HepG2 (cell line): ENCODE measurements around the gene PRSS2. TPM values are rescaled to one million over a fixed set of nuclear protein-coding genes. Genes with fewer than 3 reads are reported as not detected.

ENCODE experiments used
- ATAC-seq: fragments of 200-7000 bp; cut with Tn5 transposase; 3 replicates; pipeline ENCODE4 v1.9.1; 2020; ENCODE audit warnings: mild to moderate bottlenecking, moderate library complexity
- BruUV-seq: library from RNA; stranded (reverse); fragments of 400-500 nt; replicated peaks from 2 replicates; lab custom pipeline; 2021; lab: Mats Ljungman, UMichigan
- CTCF ChIA-PET: fragments of 300-600 bp; formaldehyde crosslinking; extraction: SDS; loops from one replicate; lab custom pipeline; 2021; ENCODE audit warnings: low total read pairs, inconsistent platforms, low intra/inter-chr PET ratio; lab: Yijun Ruan, JAX
- POLR2A ChIA-PET: fragments of 350-600 bp; sonication (Branson Sonifier 250); formaldehyde crosslinking; loops from one replicate; lab custom pipeline; 2020; ENCODE audit warnings: antibody characterized with exemption, inconsistent platforms; lab: Yijun Ruan, JAX
- DNase-seq: peaks from one replicate; pipeline ENCODE4 v3.0.0-alpha.2; 2015; ENCODE audit warnings: low spot score
- FAIRE-seq: peaks from 3 replicates; lab custom pipeline; 2011; peaks lifted over from hg19 to GRCh38; lab: Jason Lieb, UNC
- H2AFZ ChIP-seq: one replicate; pipeline ENCODE4 v1.6.1; 2011; ENCODE audit warnings: low read length, inconsistent platforms
- H3K27ac ChIP-seq: fragments of 300-600 bp; 3 replicates; pipeline ENCODE4 v1.8.0; 2011; ENCODE audit warnings: mixed run types, mild to moderate bottlenecking, mixed read lengths, low read length, inconsistent platforms; ENCODE audit not compliant: insufficient read depth; ENCODE audit errors: extremely low read length
- H3K27me3 ChIP-seq, 2 experiments: fragments of 200-600 bp in 1 of 2; 2 replicates in 1 of 2; 3 replicates in 1 of 2; pipeline versions ENCODE4 v1.6.0 to v1.8.0; 2011; ENCODE audit warnings: low read length in 2 of 2, mild to moderate bottlenecking in 2 of 2, moderate library complexity in 2 of 2, inconsistent platforms in 1 of 2; ENCODE audit not compliant: insufficient read depth in 2 of 2, control insufficient read depth in 1 of 2
- H3K36me3 ChIP-seq, 2 experiments: fragments of 200-600 bp in 1 of 2; replicated peaks in 1 of 2; 2 replicates in 1 of 2; 3 replicates in 1 of 2; pipeline versions ENCODE4 v1.5.1 to v1.8.0; 2011; ENCODE audit warnings: low read length in 2 of 2, inconsistent platforms in 1 of 2; ENCODE audit not compliant: insufficient read depth in 2 of 2, control insufficient read depth in 1 of 2
- H3K4me1 ChIP-seq: 2 replicates; pipeline ENCODE4 v1.5.1; 2012; ENCODE audit warnings: low read length, inconsistent platforms; ENCODE audit not compliant: insufficient read depth
- H3K4me2 ChIP-seq: 2 replicates; pipeline ENCODE4 v1.6.0; 2011; ENCODE audit warnings: low read depth, low read length, inconsistent platforms
- H3K4me3 ChIP-seq, 3 experiments: fragments of 200-600 bp in 1 of 3; sonication (generic), shearing (Covaris generic) in 1 of 3; replicated peaks in 1 of 3; 2 replicates each; pipeline ENCODE4 v1.5.1; 2011 to 2016; ENCODE audit warnings: low read length in 3 of 3, inconsistent platforms in 2 of 3, low read depth in 2 of 3, mild to moderate bottlenecking in 2 of 3, control low read depth in 1 of 3, mixed read lengths in 1 of 3; ENCODE audit not compliant: insufficient read depth in 1 of 3
- H3K79me2 ChIP-seq: one replicate; pipeline ENCODE4 v1.6.1; 2011; ENCODE audit warnings: low read length, inconsistent platforms; ENCODE audit not compliant: insufficient read depth
- H3K9ac ChIP-seq: 2 replicates; pipeline ENCODE4 v1.6.0; 2011; ENCODE audit warnings: mild to moderate bottlenecking, low read depth, low read length, inconsistent platforms; ENCODE audit not compliant: insufficient read depth
- H3K9me3 ChIP-seq: 2 replicates; pipeline ENCODE4 v1.5.1; 2012; ENCODE audit warnings: mild to moderate bottlenecking, low read length
- H4K20me1 ChIP-seq: 2 replicates; pipeline ENCODE4 v1.6.0; 2011; ENCODE audit warnings: inconsistent platforms, mild to moderate bottlenecking, low read length, moderate library complexity; ENCODE audit not compliant: insufficient read depth
- ARHGAP35 ChIP-seq: sonication (generic); formaldehyde crosslinking; IDR thresholded peaks from 2 replicates; pipeline ENCODE4 v1.9.0; 2022; ENCODE audit warnings: mild to moderate bottlenecking, inconsistent platforms, moderate library complexity, missing genetic modification reagents, borderline replicate concordance
- DNMT1 ChIP-seq: sonication (generic); formaldehyde crosslinking; IDR thresholded peaks from 2 replicates; pipeline ENCODE4 v1.5.1; 2020; ENCODE audit warnings: mild to moderate bottlenecking, missing genetic modification reagents
- FOSL1 ChIP-seq: sonication (generic); formaldehyde crosslinking; IDR thresholded peaks from 2 replicates; pipeline ENCODE4 v1.9.0; 2021; ENCODE audit warnings: missing genetic modification reagents, borderline replicate concordance
- GATAD2A ChIP-seq: IDR thresholded peaks from 2 replicates; pipeline ENCODE4 v1.6.1; 2016
- MIER3 ChIP-seq: IDR thresholded peaks from 2 replicates; pipeline ENCODE4 v1.6.1; 2016; ENCODE audit warnings: missing compliant biosample characterization, borderline replicate concordance
- NFYB ChIP-seq: sonication (generic); formaldehyde crosslinking; IDR thresholded peaks from 2 replicates; pipeline ENCODE4 v1.4.0; 2020; ENCODE audit warnings: missing genetic modification reagents
- NPAS2 ChIP-seq: sonication (generic); formaldehyde crosslinking; IDR thresholded peaks from 2 replicates; pipeline ENCODE4 v1.8.0; 2022; ENCODE audit warnings: mild to moderate bottlenecking, missing genetic modification reagents, borderline replicate concordance
- SALL1 ChIP-seq: sonication (generic); formaldehyde crosslinking; IDR thresholded peaks from 2 replicates; pipeline ENCODE4 v1.8.0; 2022; ENCODE audit warnings: mild to moderate bottlenecking, missing genetic modification reagents
- TARDBP ChIP-seq: sonication (generic); formaldehyde crosslinking; IDR thresholded peaks from 2 replicates; pipeline ENCODE4 v1.8.0; 2022; ENCODE audit warnings: mild to moderate bottlenecking, missing genetic modification reagents
- TSC22D2 ChIP-seq: sonication (generic); formaldehyde crosslinking; IDR thresholded peaks from 2 replicates; pipeline ENCODE4 v1.5.1; 2020; ENCODE audit warnings: missing genetic modification reagents, mild to moderate bottlenecking, borderline replicate concordance
- YEATS4 ChIP-seq: sonication (generic); formaldehyde crosslinking; IDR thresholded peaks from 2 replicates; pipeline ENCODE4 v1.4.0; 2020; ENCODE audit warnings: missing genetic modification reagents, borderline replicate concordance
- ZNF33A ChIP-seq: sonication (generic); formaldehyde crosslinking; IDR thresholded peaks from 2 replicates; pipeline ENCODE4 v1.5.1; 2020; ENCODE audit warnings: missing genetic modification reagents, mild to moderate bottlenecking, moderate library complexity, borderline replicate concordance
- ZNF367 ChIP-seq: sonication (generic); formaldehyde crosslinking; IDR thresholded peaks from 2 replicates; pipeline ENCODE4 v1.4.0; 2020; ENCODE audit warnings: missing genetic modification reagents, borderline replicate concordance
- ZNF83 ChIP-seq: sonication (generic); formaldehyde crosslinking; IDR thresholded peaks from 2 replicates; pipeline ENCODE4 v1.4.0; 2020; ENCODE audit warnings: missing genetic modification reagents, mild to moderate bottlenecking, borderline replicate concordance
- ZSCAN31 ChIP-seq: sonication (generic); formaldehyde crosslinking; IDR thresholded peaks from 2 replicates; pipeline ENCODE4 v1.5.0; 2020; ENCODE audit warnings: low read depth, mild to moderate bottlenecking, missing genetic modification reagents
- WGBS: methylation state at CpG from one replicate; pipeline ENCODE4 v1.1.6; 2017; ENCODE audit warnings: low lambda C conversion rate; 5-methylcytosine and 5-hydroxymethylcytosine counted together
- in situ Hi-C: cut with HindIII; loops from 2 replicates; pipeline ENCODE4 v1.10.0; 2017; ENCODE audit warnings: low pct_unique_long_range_greater_than_20kb; ENCODE audit not compliant: extremely low pct_ligation_motif_present
- intact Hi-C: fragments of 100-400 bp; cut with micrococcal nuclease; formaldehyde crosslinking; loops from one replicate; pipeline ENCODE4 v1.10.0; 2022; ENCODE audit not compliant: unreplicated experiment
- polyA plus RNA-seq, 8 experiments: library from polyadenylated mRNA; depleted of rRNA in 3 of 8; stranded (reverse) in 7 of 8; unstranded in 1 of 8; fragments of >200 nt; fragmentation: Illumina TruSeq in 4 of 8; extraction: Trizol in 4 of 8; gene quantifications; 2 replicates each; pipeline versions ENCODE4 v1.2.1 to v1.2.3, GENCODE V29; 2011 to 2016; ENCODE audit warnings: low read depth in 4 of 8, missing spikeins in 1 of 8, mixed read lengths in 1 of 8; ENCODE audit not compliant: insufficient read depth in 1 of 8
- total RNA-seq, 5 experiments: library from RNA; depleted of rRNA; stranded (reverse); fragments of >200 nt; fragmentation: Illumina TruSeq; extraction: Trizol; gene quantifications; 2 replicates each; pipeline ENCODE4 v1.2.3, GENCODE V29; 2016; ENCODE audit warnings: low read depth in 1 of 5
- TF ChIP-seq, protein P1 (sequence below): sonication (generic); formaldehyde crosslinking; IDR thresholded peaks from 2 replicates; pipeline ENCODE4 v1.8.1; 2023; ENCODE audit warnings: mild to moderate bottlenecking, inconsistent platforms, moderate library complexity, missing genetic modification reagents, borderline replicate concordance
- TF ChIP-seq, protein P2 (sequence below): sonication (generic); formaldehyde crosslinking; IDR thresholded peaks from 2 replicates; pipeline ENCODE4 v1.4.0; 2020; ENCODE audit warnings: missing genetic modification reagents
- TF ChIP-seq, protein P3 (sequence below): sonication (generic); formaldehyde crosslinking; IDR thresholded peaks from 2 replicates; pipeline ENCODE4 v1.9.0; 2021; ENCODE audit warnings: missing genetic modification reagents, mild to moderate bottlenecking, borderline replicate concordance
- TF ChIP-seq, protein P4 (sequence below): sonication (generic); formaldehyde crosslinking; IDR thresholded peaks from 2 replicates; pipeline ENCODE4 v1.5.0; 2020; ENCODE audit warnings: missing genetic modification reagents

PRSS2 gene
- total and polyA plus RNA-seq, 2 of the 13 experiments (the other 11 are each of a cell fraction or from before 2014, with no cell fraction given) = not detected

DNA sequence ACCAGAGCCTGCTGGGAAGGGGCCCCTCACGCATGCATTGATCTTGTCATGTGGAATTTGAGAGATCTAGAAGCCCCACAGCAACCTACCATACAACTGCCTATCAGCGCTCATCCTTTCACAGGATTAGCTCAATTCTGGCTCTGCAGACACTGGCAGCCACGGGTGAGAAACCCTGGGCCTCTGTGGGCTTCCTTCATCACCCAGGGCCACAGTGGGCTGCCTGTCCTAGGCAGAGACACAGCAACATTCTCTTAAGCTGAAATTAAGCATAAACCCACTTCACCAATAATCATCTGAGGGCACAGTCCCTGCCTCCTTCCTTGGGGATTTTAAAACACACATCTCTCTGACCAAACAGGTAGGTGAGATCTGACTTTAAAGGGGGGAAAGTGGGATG lies 3.3 kb upstream of the PRSS2 start:
- no peaks in the 10 kb centered on the region for H3K4me1 ChIP-seq
- no peak for DNase-seq
- no peaks in the 10 kb centered on the region for H3K36me3 ChIP-seq
- 8% methylated on average over 2 of the region's 3 CpGs for WGBS
- no peaks in the 10 kb centered on the region for H3K9me3 ChIP-seq
- no peak for ATAC-seq
- no peak overlapping the region for H3K4me2 ChIP-seq
- H3K27ac ChIP-seq = no peak overlapping the region
- intact Hi-C loops (no loop called here), in situ Hi-C loops (no loop called here)
- no peaks in the 10 kb centered on the region for H4K20me1 ChIP-seq
- no peaks in the 10 kb centered on the region for H3K79me2 ChIP-seq
- FAIRE-seq = no peak
- no TSS peak for BruUV-seq
- H3K27me3 ChIP-seq = no peaks in the 10 kb centered on the region
- CTCF ChIA-PET = no interaction called here
- H2AFZ ChIP-seq = no peak overlapping the region
- no peak overlapping the region for H3K9ac ChIP-seq
- no peak overlapping the region for H3K4me3 ChIP-seq
- POLR2A ChIA-PET = no interaction called here
- TF ChIP-seq, protein P1, sequence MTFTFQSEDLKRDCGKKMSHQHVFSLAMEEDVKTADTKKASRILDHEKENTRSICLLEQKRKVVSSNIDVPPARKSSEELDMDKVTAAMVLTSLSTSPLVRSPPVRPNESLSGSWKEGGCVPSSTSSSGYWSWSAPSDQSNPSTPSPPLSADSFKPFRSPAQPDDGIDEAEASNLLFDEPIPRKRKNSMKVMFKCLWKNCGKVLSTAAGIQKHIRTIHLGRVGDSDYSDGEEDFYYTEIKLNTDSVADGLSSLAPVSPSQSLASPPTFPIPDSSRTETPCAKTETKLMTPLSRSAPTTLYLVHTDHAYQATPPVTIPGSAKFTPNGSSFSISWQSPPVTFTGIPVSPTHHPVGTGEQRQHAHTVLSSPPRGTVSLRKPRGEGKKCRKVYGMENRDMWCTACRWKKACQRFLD (CRISPR knock-in tag) = no peak
- TF ChIP-seq, protein P2, sequence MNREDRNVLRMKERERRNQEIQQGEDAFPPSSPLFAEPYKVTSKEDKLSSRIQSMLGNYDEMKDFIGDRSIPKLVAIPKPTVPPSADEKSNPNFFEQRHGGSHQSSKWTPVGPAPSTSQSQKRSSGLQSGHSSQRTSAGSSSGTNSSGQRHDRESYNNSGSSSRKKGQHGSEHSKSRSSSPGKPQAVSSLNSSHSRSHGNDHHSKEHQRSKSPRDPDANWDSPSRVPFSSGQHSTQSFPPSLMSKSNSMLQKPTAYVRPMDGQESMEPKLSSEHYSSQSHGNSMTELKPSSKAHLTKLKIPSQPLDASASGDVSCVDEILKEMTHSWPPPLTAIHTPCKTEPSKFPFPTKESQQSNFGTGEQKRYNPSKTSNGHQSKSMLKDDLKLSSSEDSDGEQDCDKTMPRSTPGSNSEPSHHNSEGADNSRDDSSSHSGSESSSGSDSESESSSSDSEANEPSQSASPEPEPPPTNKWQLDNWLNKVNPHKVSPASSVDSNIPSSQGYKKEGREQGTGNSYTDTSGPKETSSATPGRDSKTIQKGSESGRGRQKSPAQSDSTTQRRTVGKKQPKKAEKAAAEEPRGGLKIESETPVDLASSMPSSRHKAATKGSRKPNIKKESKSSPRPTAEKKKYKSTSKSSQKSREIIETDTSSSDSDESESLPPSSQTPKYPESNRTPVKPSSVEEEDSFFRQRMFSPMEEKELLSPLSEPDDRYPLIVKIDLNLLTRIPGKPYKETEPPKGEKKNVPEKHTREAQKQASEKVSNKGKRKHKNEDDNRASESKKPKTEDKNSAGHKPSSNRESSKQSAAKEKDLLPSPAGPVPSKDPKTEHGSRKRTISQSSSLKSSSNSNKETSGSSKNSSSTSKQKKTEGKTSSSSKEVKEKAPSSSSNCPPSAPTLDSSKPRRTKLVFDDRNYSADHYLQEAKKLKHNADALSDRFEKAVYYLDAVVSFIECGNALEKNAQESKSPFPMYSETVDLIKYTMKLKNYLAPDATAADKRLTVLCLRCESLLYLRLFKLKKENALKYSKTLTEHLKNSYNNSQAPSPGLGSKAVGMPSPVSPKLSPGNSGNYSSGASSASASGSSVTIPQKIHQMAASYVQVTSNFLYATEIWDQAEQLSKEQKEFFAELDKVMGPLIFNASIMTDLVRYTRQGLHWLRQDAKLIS (CRISPR knock-in tag) = no peak
- no peak for TF ChIP-seq ZNF367 (CRISPR knock-in tag)
- no peak for TF ChIP-seq ZNF83 (CRISPR knock-in tag)
- TF ChIP-seq, protein P3, sequence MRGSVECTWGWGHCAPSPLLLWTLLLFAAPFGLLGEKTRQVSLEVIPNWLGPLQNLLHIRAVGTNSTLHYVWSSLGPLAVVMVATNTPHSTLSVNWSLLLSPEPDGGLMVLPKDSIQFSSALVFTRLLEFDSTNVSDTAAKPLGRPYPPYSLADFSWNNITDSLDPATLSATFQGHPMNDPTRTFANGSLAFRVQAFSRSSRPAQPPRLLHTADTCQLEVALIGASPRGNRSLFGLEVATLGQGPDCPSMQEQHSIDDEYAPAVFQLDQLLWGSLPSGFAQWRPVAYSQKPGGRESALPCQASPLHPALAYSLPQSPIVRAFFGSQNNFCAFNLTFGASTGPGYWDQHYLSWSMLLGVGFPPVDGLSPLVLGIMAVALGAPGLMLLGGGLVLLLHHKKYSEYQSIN (CRISPR knock-in tag) = no peak
- TF ChIP-seq FOSL1 (CRISPR knock-in tag) = no peak
- no peak for TF ChIP-seq TSC22D2 (CRISPR knock-in tag)
- no peak for TF ChIP-seq ZNF33A (CRISPR knock-in tag)
- TF ChIP-seq GATAD2A (CRISPR knock-in tag) = no peak
- TF ChIP-seq, protein P4, sequence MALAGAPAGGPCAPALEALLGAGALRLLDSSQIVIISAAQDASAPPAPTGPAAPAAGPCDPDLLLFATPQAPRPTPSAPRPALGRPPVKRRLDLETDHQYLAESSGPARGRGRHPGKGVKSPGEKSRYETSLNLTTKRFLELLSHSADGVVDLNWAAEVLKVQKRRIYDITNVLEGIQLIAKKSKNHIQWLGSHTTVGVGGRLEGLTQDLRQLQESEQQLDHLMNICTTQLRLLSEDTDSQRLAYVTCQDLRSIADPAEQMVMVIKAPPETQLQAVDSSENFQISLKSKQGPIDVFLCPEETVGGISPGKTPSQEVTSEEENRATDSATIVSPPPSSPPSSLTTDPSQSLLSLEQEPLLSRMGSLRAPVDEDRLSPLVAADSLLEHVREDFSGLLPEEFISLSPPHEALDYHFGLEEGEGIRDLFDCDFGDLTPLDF (CRISPR knock-in tag) = no peak
- TF ChIP-seq TARDBP (CRISPR knock-in tag) = no peak
- no peak for TF ChIP-seq SALL1 (CRISPR knock-in tag)
- TF ChIP-seq NPAS2 (CRISPR knock-in tag) = no peak
- no peak for TF ChIP-seq ARHGAP35 (CRISPR knock-in tag)
- TF ChIP-seq DNMT1 (CRISPR knock-in tag) = no peak
- no peak for TF ChIP-seq YEATS4 (CRISPR knock-in tag)
- TF ChIP-seq MIER3 (CRISPR knock-in tag) = no peak
- TF ChIP-seq ZSCAN31 (CRISPR knock-in tag) = no peak
- no peak for TF ChIP-seq NFYB (CRISPR knock-in tag)
